GM12874 (cell line): ENCODE measurements around the gene CDC25C.

Experiments used
- TF ChIP-seq, protein P1 (sequence below): IDR thresholded peaks from 2 replicates; pipeline ENCODE4 v1.5.1; 2011; ENCODE audit warnings: low read depth, mild to moderate bottlenecking, control low read depth, low read length, moderate library complexity; ENCODE audit not compliant: insufficient read depth

The CDC25C gene

GRCh38 chr5:138334867-138335447, 3.4 kb upstream of the CDC25C start:
- TF ChIP-seq, protein P1, sequence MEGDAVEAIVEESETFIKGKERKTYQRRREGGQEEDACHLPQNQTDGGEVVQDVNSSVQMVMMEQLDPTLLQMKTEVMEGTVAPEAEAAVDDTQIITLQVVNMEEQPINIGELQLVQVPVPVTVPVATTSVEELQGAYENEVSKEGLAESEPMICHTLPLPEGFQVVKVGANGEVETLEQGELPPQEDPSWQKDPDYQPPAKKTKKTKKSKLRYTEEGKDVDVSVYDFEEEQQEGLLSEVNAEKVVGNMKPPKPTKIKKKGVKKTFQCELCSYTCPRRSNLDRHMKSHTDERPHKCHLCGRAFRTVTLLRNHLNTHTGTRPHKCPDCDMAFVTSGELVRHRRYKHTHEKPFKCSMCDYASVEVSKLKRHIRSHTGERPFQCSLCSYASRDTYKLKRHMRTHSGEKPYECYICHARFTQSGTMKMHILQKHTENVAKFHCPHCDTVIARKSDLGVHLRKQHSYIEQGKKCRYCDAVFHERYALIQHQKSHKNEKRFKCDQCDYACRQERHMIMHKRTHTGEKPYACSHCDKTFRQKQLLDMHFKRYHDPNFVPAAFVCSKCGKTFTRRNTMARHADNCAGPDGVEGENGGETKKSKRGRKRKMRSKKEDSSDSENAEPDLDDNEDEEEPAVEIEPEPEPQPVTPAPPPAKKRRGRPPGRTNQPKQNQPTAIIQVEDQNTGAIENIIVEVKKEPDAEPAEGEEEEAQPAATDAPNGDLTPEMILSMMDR = no peak

GRCh38 chr5:138330813-138331448, 673 bp downstream of the CDC25C start:
- TF ChIP-seq, protein P1 = no peak

GRCh38 chr5:138316355-138316754, 15.2 kb downstream of the CDC25C start:
- TF ChIP-seq, protein P1 = no peak

DNA sequence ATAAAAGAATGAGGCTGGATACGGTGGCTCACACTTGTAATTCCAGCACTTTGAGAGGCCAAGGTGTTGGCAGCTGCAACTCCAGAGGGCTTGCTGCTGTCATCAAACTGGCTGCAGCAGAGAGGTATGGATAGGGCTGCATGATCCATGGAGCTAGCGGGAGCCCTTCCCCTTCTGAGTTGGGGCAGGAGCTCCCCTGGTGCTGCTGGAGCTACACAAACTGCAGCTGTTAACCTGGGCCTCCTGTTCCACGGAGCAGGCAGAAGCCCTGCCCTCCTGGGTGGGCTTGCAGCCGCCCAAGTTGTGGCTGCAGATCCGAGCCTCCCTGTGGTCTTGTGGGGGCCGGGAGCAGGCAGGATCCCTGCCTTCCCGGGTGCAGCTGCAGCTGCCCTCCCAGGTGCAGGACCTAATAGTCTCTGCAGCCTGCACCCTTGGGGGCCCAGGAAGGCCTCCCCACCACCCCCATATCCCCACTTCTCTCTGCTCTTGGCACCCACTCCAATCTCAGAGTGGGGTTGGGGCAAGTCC, 15.8 kb downstream of the CDC25C start:
- TF ChIP-seq, protein P1 = no peak

GRCh38 chr5:138305797-138306196, 25.8 kb downstream of the CDC25C start:
- TF ChIP-seq, protein P1 = no peak

- TF ChIP-seq, protein P1 = no peak
These were observed 28.2 kb downstream of the CDC25C start for GRCh38 chr5:138303372-138303771.

- TF ChIP-seq, protein P1 = no peak
These were observed 42.3 kb downstream of the CDC25C start for GRCh38 chr5:138289296-138289695.
